Loucy (cell line): ENCODE data around the gene RPL31.

Source experiments
- H2AFZ ChIP-seq: fragments of 200-600 bp; sonication (generic); 2 replicates; pipeline ENCODE4 v1.6.0; 2016; ENCODE audit warnings: antibody characterized with exemption, mild to moderate bottlenecking, low read length, moderate library complexity
- H3F3A ChIP-seq: fragments of 200-600 bp; 2 replicates; pipeline ENCODE4 v1.6.0; 2016; ENCODE audit warnings: antibody characterized with exemption, low read depth, mild to moderate bottlenecking
- H3K27me3 ChIP-seq: fragments of 200-600 bp; sonication (generic); 2 replicates; pipeline ENCODE4 v1.6.1; 2014; ENCODE audit warnings: low read length, mild to moderate bottlenecking; ENCODE audit not compliant: insufficient read depth, poor library complexity, severe bottlenecking
- H3K36me3 ChIP-seq: fragments of 200-600 bp; sonication (generic); 2 replicates; pipeline ENCODE4 v1.6.1; 2016; ENCODE audit warnings: low read length; ENCODE audit not compliant: insufficient read depth
- H3K4me1 ChIP-seq: fragments of 200-600 bp; sonication (generic); 2 replicates; pipeline ENCODE4 v1.5.1; 2014; ENCODE audit warnings: low read length, mild to moderate bottlenecking; ENCODE audit not compliant: insufficient read depth, poor library complexity, severe bottlenecking
- H3K4me2 ChIP-seq: fragments of 200-600 bp; sonication (generic); 2 replicates; pipeline ENCODE4 v1.6.0; 2014; ENCODE audit warnings: antibody characterized with exemption, low read length, low read depth, mild to moderate bottlenecking; ENCODE audit not compliant: poor library complexity, severe bottlenecking
- H3K4me3 ChIP-seq: fragments of 200-600 bp; sonication (generic); 2 replicates; pipeline ENCODE4 v1.5.1; 2014; ENCODE audit warnings: low read length, mild to moderate bottlenecking, mixed read lengths; ENCODE audit not compliant: poor library complexity, severe bottlenecking
- H3K79me2 ChIP-seq: fragments of 200-600 bp; sonication (generic); 2 replicates; pipeline ENCODE4 v1.6.1; 2014; ENCODE audit warnings: low read length; ENCODE audit not compliant: insufficient read depth
- H3K9ac ChIP-seq: fragments of 200-600 bp; sonication (generic); 2 replicates; pipeline ENCODE4 v1.6.0; 2014; ENCODE audit warnings: mild to moderate bottlenecking, low read depth, low read length, moderate library complexity; ENCODE audit not compliant: poor library complexity, severe bottlenecking
- H3K9me2 ChIP-seq: fragments of 200-600 bp; sonication (generic); replicated peaks from 2 replicates; pipeline ENCODE4 v1.6.1; 2016; ENCODE audit warnings: low read depth, low read length, mixed read lengths
- H3K9me3 ChIP-seq: fragments of 200-600 bp; sonication (generic); 2 replicates; pipeline ENCODE4 v1.6.1; 2014; ENCODE audit warnings: mild to moderate bottlenecking, antibody characterized with exemption, low read length, low read depth; ENCODE audit not compliant: insufficient read depth
- H4K20me1 ChIP-seq: fragments of 200-600 bp; sonication (generic); 2 replicates; pipeline ENCODE4 v1.6.0; 2014; ENCODE audit warnings: antibody characterized with exemption, low read length, mild to moderate bottlenecking; ENCODE audit not compliant: insufficient read depth, poor library complexity, severe bottlenecking
- EZH2phosphoT487 ChIP-seq: fragments of 200-600 bp; IDR thresholded peaks from 2 replicates; pipeline ENCODE4 v1.6.1; 2018; ENCODE audit warnings: antibody characterized with exemption, mild to moderate bottlenecking, moderate library complexity, borderline replicate concordance
- TF ChIP-seq, protein P1 (sequence below): fragments of 200-600 bp; sonication (generic); conservative IDR thresholded peaks from 2 replicates; pipeline ENCODE4 v1.5.1; 2014; ENCODE audit warnings: mild to moderate bottlenecking, antibody characterized with exemption, low read length

RPL31 gene

DNA sequence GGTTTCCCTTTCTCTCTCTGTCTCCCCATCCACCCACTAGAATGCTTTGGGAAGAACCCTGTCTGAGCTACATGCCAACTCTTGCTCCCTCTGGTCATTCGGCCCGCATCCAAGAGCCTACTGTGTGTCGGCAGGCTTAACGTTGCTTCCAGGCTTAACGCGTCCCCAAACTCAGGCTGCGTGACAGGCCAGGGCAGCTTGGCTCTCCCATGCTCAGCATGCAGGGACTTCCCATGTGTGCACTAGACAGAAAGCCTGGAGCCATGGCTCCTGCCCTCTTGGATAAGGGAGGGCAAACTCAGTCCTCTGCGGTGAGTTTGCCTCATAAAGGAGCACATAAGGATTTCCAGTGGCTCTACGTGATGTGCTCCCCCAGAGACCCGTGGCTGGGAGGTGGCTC lies 43.2 kb downstream of the RPL31 start:
- no peaks in the 10 kb centered on the region for H3K9me2 ChIP-seq
- no peaks in the 10 kb centered on the region for H4K20me1 ChIP-seq
- no peaks in the 10 kb centered on the region for H3K79me2 ChIP-seq
- H3K36me3 ChIP-seq: no peaks in the 10 kb centered on the region
- no peak overlapping the region for H3K9ac ChIP-seq
- no peaks in the 10 kb centered on the region for H3K27me3 ChIP-seq
- no peak overlapping the region for H3K4me2 ChIP-seq
- H3F3A ChIP-seq: no peaks in the 10 kb centered on the region
- no peaks in the 10 kb centered on the region for H3K9me3 ChIP-seq
- no peaks in the 10 kb centered on the region for H3K4me1 ChIP-seq
- TF ChIP-seq, protein P1, sequence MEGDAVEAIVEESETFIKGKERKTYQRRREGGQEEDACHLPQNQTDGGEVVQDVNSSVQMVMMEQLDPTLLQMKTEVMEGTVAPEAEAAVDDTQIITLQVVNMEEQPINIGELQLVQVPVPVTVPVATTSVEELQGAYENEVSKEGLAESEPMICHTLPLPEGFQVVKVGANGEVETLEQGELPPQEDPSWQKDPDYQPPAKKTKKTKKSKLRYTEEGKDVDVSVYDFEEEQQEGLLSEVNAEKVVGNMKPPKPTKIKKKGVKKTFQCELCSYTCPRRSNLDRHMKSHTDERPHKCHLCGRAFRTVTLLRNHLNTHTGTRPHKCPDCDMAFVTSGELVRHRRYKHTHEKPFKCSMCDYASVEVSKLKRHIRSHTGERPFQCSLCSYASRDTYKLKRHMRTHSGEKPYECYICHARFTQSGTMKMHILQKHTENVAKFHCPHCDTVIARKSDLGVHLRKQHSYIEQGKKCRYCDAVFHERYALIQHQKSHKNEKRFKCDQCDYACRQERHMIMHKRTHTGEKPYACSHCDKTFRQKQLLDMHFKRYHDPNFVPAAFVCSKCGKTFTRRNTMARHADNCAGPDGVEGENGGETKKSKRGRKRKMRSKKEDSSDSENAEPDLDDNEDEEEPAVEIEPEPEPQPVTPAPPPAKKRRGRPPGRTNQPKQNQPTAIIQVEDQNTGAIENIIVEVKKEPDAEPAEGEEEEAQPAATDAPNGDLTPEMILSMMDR: no peak
- no peak for TF ChIP-seq EZH2phosphoT487
- no peak overlapping the region for H2AFZ ChIP-seq
- no peak overlapping the region for H3K4me3 ChIP-seq

DNA sequence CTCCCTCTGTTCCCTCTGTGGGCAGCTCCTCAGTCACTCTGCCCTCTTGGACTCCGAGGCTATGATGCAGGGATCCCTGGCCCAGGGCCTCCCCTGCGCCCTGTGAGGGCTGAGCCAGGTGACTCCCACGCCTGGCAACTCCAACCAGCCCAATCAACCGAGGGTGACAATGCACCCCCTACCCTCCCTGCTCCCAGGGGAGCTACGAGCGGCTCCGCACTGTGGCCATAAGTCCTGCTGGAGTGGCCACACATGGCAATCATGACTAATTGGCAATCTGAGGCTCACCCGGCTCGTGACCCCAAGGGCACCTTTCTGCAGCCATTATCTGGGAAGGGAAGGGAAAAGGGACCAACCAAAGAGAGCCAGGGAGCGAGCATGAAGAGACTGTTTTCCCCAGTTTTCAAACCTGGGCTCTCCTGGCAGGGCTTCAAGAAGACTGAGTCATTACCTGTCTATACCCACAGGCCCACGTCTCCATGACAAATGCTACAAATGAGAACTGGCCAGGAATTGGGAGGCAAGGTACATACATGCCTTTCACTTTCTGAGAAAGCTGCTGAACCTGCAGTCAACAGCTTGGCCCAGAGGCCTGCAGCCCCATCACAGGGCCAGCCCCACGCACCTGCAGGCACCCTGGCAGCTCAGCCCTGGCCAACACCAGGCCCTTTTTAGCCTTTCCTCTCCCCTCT lies 45.1 kb downstream of the RPL31 start:
- no peaks in the 10 kb centered on the region for H3K9me2 ChIP-seq
- no peaks in the 10 kb centered on the region for H3K27me3 ChIP-seq
- no peaks in the 10 kb centered on the region for H3K36me3 ChIP-seq
- H4K20me1 ChIP-seq: no peaks in the 10 kb centered on the region
- no peak overlapping the region for H2AFZ ChIP-seq
- no peak overlapping the region for H3K4me3 ChIP-seq
- H3K4me2 ChIP-seq: no peak overlapping the region
- H3K79me2 ChIP-seq: no peaks in the 10 kb centered on the region
- no peaks in the 10 kb centered on the region for H3K9me3 ChIP-seq
- no peaks in the 10 kb centered on the region for H3F3A ChIP-seq
- TF ChIP-seq EZH2phosphoT487: no peak
- TF ChIP-seq, protein P1: no peak
- no peaks in the 10 kb centered on the region for H3K4me1 ChIP-seq
- no peak overlapping the region for H3K9ac ChIP-seq

DNA sequence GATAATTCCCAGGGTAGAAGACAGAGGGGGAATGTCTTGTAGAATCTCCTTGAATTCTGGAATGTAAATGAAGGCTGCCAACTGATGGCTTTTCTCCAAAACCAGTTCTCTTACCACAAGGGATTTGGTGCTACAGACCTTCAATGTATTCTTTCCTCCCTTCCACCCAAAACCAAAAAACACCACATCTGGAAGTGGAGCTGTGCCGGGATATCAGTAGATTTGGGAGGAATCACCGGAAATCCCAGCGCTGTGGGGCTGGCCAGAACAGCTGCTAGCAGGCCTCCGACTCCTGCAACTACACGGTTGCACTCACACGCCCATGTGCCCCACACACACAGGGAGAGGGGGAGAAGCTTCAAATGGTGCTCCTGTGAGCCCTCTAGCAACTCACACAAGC lies 45.7 kb downstream of the RPL31 start:
- Histone ChIP-seq H3K4me3 (no peak overlapping the region), H3K4me1 (no peaks in the 10 kb centered on the region), H3K27me3 (no peaks in the 10 kb centered on the region), H3K9ac (no peak overlapping the region), H2AFZ (no peak overlapping the region), H3K9me3 (no peaks in the 10 kb centered on the region), H3K79me2 (no peaks in the 10 kb centered on the region), H3K4me2 (no peak overlapping the region), H3K9me2 (no peaks in the 10 kb centered on the region), H3F3A (no peaks in the 10 kb centered on the region), H4K20me1 (no peaks in the 10 kb centered on the region), H3K36me3 (no peaks in the 10 kb centered on the region)
- TF ChIP-seq EZH2phosphoT487: no peak
- TF ChIP-seq, protein P1: no peak
